ENCODE data around the gene SGMS1.

The SGMS1 gene

GRCh38 chr10:50260791-50261281 lies 362.9 kb downstream of the SGMS1 start:
- H3F3A ChIP-seq (ENCODE audit: insufficient read depth, low read length), result no peaks in the 10 kb centered on the region
- H2AFZ ChIP-seq (ENCODE audit: low read length), result no peak overlapping the region
- H3K36me3 ChIP-seq (ENCODE audit: insufficient read depth, low read length), result no peaks in the 10 kb centered on the region
- H3K27ac ChIP-seq (ENCODE audit: low read depth, low read length, poor library complexity, severe bottlenecking), result no peak overlapping the region
- H3K27me3 ChIP-seq (ENCODE audit: insufficient read depth, low read length), result no peaks in the 10 kb centered on the region
- H3K9me3 ChIP-seq (ENCODE audit: low read length), result no peaks in the 10 kb centered on the region
- H3K4me2 ChIP-seq (ENCODE audit: low read length), result no peak overlapping the region
- H3K79me2 ChIP-seq (ENCODE audit: insufficient read depth, low read length), result no peaks in the 10 kb centered on the region
- no peak overlapping the region for H3K9ac ChIP-seq (ENCODE audit: low read length)
- no peaks in the 10 kb centered on the region for H4K20me1 ChIP-seq (ENCODE audit: insufficient read depth, low read length)
- TF ChIP-seq EZH2 (IDR thresholded peaks at IDR 0.05; ENCODE audit: borderline replicate concordance, low read length), result no peak
- TF ChIP-seq CTCF (IDR thresholded peaks at IDR 0.05; ENCODE audit: low read length), result no peak
- H3K4me1 ChIP-seq (ENCODE audit: insufficient read depth, low read length, severe bottlenecking), result peaks cover 13% of the 10 kb centered on the region
- H3K4me3 ChIP-seq (ENCODE audit: low read depth, low read length, poor library complexity, severe bottlenecking), result no peak overlapping the region
- no peaks in the 10 kb centered on the region for H3K9me2 ChIP-seq (ENCODE audit: low read depth, low read length)

All from OCI-LY1 (cell line).